Measurements from ENCODE around the gene CD44. TPM values are rescaled to one million over a fixed set of nuclear protein-coding genes. Genes with fewer than 3 reads are reported as not detected.
"Not testable (repeated sequence)": the region's sequence is repeated elsewhere in the genome, so short reads cannot be mapped to it uniquely, and the experiment has no call there.

CD44 gene
- total RNA-seq, 2 donors from 2014 or later: 385 to 504 TPM

DNA sequence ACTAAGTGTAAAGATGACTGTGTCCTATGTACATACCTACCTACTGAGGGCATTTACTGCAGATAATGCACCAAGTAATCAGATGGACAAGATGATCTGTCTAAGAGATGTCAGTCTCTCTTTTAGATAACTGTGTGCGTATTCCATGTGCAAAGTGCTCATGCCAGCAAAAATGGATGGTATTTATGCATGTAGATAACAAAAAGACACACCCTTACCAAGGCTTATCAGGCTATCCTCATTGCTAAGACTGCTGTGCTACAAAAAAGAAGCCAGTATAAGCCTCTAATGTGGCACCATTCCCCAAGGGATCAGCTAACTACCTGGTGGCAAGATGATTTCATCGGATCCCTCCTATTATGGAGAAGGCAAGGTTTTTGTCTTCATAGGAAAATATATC is 34.3 kb upstream of the CD44 start:
- H3K4me1 Mint-ChIP-seq (ENCODE audit: low read depth): peaks cover 31% of the 10 kb centered on the region
- ATAC-seq (replicated peaks in 1 of 2) (no peak), DNase-seq (no peak)
- H3K9me3 Mint-ChIP-seq: no peaks in the 10 kb centered on the region
- no peaks in the 10 kb centered on the region for H3K27me3 Mint-ChIP-seq (ENCODE audit: low read depth)
- H3K27ac Mint-ChIP-seq: no peak overlapping the region
- H3K4me3 Mint-ChIP-seq: no peak overlapping the region
- H3K36me3 Mint-ChIP-seq (ENCODE audit: insufficient read depth in 2 of 2): no peaks in the 10 kb centered on the region

DNA sequence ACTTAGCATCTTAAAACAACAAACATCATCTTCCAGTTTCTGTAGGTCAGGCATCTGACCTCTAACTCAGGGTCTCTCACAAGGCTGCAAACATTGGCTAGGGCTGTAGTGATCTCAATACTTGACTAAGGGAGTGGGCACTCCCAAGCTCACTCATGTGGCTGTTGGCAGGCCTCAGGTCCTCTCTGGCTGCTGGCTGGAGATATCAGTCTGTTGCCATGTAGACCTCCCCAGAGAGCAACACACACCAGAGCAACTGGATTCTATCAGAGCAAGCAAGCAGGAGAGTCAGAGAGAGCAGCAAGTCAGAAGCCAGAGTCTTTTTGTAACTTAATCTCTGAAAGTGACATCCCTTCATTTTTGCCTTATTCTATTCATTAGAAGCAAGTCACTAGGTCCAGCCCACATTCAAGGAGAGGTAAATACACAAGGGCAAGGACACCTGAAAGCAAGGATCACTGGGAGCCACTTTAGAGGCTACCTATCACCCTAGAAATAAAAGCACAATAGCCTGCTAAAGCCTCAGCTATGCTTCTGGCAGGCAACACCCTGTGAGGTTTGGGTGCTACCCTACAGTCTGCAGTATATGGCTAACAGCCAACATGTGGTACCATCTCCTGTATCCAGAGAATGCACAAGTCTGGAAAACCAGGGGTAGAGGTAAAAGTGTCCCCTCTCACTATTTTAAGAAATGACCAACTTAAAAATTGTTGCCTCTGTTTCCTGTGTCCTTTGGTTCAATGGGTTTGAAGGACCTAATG is 33.5 kb upstream of the CD44 start:
- Mint-ChIP-seq H3K36me3 (ENCODE audit: insufficient read depth in 2 of 2) (no peaks in the 10 kb centered on the region), H3K27ac (no peak overlapping the region), H3K4me3 (no peak overlapping the region), H3K9me3 (no peaks in the 10 kb centered on the region), H3K4me1 (ENCODE audit: low read depth) (peaks cover 33% of the 10 kb centered on the region), H3K27me3 (ENCODE audit: low read depth) (no peaks in the 10 kb centered on the region)
- ATAC-seq (replicated peaks in 1 of 2): no peak
- no peak for DNase-seq

DNA sequence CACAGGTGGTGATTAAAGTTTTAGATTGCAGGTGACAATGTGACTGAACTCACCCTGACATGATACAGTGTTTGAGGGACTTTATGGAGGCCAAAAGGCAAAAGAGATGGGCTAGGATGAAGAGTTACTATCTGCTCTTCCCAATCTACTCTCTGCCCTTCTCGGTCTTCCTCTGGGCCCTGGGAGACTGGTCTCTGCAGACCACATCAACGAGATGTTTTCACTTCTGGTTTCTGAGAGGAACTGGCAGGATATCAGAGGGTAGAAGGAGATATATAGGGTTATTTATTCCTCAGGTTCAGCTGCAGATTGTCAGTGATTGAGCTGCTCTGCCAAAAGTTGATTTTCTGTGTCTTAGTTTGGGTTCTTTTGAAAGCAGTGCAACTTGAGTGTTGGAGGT is 32.4 kb upstream of the CD44 start:
- Mint-ChIP-seq H3K9me3 (no peaks in the 10 kb centered on the region), H3K4me3 (peak overlapping the region in 1 of 2 donors; percentile 23), H3K4me1 (ENCODE audit: low read depth) (peaks cover 44% of the 10 kb centered on the region), H3K27me3 (ENCODE audit: low read depth) (no peaks in the 10 kb centered on the region), H3K36me3 (ENCODE audit: insufficient read depth in 2 of 2) (no peaks in the 10 kb centered on the region), H3K27ac (no peak overlapping the region)
- DNase-seq (no peak), ATAC-seq (replicated peaks in 1 of 2) (no peak)

DNA sequence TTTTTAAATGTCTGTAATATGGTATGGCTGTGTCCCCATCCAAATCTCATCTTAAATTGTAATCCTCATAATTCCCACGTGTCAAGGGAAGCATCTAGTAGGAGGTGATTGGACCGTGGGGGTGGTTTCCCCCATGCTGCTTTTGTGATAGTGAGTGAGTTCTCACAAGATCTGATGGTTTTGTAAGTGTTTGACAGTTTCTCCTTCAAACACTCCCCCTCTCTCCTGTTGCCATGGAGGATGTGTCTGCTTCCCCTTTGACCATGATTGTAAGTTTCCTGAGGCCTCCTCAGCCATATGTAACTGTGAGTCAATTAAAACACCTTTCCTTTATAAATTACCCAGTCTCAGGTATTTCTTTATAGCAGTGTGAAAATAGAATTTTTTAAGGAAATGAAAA is 31.1 kb upstream of the CD44 start:
- H3K9me3 Mint-ChIP-seq: no peaks in the 10 kb centered on the region
- no peak for DNase-seq
- H3K4me1 Mint-ChIP-seq (ENCODE audit: low read depth): peaks cover 52% of the 10 kb centered on the region
- no peak overlapping the region for H3K4me3 Mint-ChIP-seq
- H3K27me3 Mint-ChIP-seq (ENCODE audit: low read depth): no peaks in the 10 kb centered on the region
- H3K36me3 Mint-ChIP-seq (ENCODE audit: insufficient read depth in 2 of 2): no peaks in the 10 kb centered on the region
- ATAC-seq (replicated peaks in 1 of 2): no peak
- no peak overlapping the region for H3K27ac Mint-ChIP-seq

DNA sequence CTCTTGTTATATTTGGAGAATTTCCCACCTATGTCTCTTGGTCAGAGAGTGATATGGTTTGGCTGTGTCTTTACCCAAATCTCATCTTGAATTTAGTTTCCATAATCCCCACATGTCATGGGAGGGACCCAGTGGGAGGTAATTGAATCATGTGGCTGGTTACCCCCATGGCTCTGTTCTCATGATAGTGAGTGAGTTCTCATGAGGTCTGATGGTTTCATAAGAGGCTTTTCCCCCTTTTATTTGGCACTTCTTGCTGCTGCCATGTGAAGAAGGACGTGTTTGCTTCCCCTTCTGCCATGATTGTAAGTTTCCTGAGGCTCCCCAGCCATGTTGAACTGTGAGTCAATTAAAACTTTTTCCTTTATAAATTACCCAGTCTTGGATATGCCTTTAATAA is 30.6 kb upstream of the CD44 start:
- H3K4me3 Mint-ChIP-seq; H3K9me3 Mint-ChIP-seq; H3K36me3 Mint-ChIP-seq (ENCODE audit: insufficient read depth in 2 of 2); H3K27me3 Mint-ChIP-seq (ENCODE audit: low read depth); DNase-seq; H3K27ac Mint-ChIP-seq; ATAC-seq (replicated peaks in 1 of 2): not testable (repeated sequence)
- peaks cover 52% of the 10 kb centered on the region for H3K4me1 Mint-ChIP-seq (ENCODE audit: low read depth)

DNA sequence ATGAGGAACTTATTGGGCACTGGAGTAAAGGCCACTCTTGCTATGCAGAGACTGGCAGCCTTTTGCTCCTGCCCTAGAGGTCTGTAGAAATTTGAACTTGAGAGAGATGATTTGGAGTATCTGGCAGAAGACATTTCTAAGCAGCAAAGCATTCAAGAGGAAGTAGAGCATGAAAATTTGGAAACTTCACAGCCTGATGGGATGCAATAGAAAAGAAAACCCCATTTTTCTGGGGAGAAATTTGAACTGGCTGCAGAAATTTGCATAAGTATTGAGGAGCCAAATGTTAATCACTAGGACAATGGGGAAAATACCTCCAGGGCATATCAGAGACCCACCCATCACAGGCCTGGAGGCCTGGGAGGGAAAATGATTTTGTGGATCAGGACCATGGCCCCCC is 29.9 kb upstream of the CD44 start:
- H3K4me3 Mint-ChIP-seq: no peak overlapping the region
- H3K27ac Mint-ChIP-seq: no peak overlapping the region
- no peaks in the 10 kb centered on the region for H3K9me3 Mint-ChIP-seq
- ATAC-seq (replicated peaks in 1 of 2) (no peak), DNase-seq (no peak)
- no peaks in the 10 kb centered on the region for H3K27me3 Mint-ChIP-seq (ENCODE audit: low read depth)
- no peaks in the 10 kb centered on the region for H3K36me3 Mint-ChIP-seq (ENCODE audit: insufficient read depth in 2 of 2)
- H3K4me1 Mint-ChIP-seq (ENCODE audit: low read depth): peaks cover 52% of the 10 kb centered on the region

DNA sequence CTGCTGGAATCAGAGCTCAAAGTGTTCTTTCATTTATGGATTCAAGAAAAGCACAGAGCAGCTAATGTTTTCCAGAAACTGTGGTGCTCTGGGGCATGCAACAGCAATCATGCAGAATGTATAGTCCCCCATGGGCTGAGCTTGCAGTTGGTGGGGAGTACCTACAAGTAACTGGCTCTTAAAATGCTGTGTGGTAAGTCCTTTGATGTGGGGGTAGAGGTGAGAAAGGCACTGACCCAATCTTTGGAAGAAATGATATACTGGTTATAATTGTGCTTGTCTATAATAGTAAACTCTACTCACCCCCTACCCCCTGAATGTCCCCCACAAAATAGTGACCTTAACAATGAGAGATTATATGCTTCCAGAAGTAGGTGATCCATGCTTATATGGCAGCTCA is 29.1 kb upstream of the CD44 start:
- Mint-ChIP-seq H3K4me3 (no peak overlapping the region), H3K27me3 (ENCODE audit: low read depth) (no peaks in the 10 kb centered on the region), H3K9me3 (no peaks in the 10 kb centered on the region), H3K36me3 (ENCODE audit: insufficient read depth in 2 of 2) (no peaks in the 10 kb centered on the region), H3K4me1 (ENCODE audit: low read depth) (peaks cover 52% of the 10 kb centered on the region), H3K27ac (no peak overlapping the region)
- DNase-seq: no peak
- no peak for ATAC-seq (replicated peaks in 1 of 2)

DNA sequence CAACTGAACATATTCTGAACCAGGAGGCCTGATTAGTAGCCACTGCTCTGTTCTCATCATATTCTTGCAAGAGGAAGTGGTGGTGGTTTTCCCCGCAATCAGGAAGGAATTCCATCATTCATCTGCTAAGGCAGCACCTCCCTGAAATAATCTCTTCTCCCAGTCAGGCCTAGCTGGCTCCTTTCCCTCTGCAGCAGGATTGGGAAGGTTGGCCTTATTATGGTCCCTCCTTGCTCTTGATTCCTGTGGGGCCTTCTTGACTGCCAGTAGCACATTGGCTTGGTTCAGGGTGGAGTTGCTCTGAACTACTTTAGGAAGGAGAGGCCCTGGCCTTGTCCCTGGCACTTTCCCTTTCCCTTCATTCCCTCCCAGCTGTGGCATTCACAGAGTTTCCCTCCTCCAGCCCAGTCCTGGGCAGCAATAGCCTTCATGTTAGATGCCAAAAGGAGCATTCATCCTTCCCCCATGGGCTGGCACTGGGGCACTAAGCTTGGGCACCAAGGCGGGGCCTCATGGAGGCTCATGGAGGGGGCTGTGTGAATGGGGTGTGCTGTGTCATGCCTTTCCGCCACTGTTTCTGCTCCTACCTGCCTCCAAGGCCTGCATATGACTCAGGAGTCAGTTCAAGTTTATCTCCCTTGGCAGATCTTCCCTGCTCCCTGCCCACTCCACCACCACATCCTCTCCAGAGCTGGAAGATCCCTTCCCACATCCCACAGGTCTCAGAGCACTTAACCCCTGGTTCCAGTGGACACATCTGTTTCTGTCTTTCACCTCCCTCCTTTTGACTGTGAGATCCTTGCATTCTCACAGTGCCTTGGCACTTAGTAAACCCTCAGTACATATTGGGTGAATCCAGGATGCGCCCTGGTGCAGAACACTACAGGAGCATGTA is 27.6 kb upstream of the CD44 start:
- ATAC-seq (replicated peaks in 1 of 2) (no peak), DNase-seq (no peak)
- Mint-ChIP-seq H3K4me1 (ENCODE audit: low read depth) (peaks cover 48% of the 10 kb centered on the region), H3K27ac (no peak overlapping the region), H3K27me3 (ENCODE audit: low read depth) (no peaks in the 10 kb centered on the region), H3K4me3 (no peak overlapping the region), H3K9me3 (no peaks in the 10 kb centered on the region), H3K36me3 (ENCODE audit: insufficient read depth in 2 of 2) (no peaks in the 10 kb centered on the region)

DNA sequence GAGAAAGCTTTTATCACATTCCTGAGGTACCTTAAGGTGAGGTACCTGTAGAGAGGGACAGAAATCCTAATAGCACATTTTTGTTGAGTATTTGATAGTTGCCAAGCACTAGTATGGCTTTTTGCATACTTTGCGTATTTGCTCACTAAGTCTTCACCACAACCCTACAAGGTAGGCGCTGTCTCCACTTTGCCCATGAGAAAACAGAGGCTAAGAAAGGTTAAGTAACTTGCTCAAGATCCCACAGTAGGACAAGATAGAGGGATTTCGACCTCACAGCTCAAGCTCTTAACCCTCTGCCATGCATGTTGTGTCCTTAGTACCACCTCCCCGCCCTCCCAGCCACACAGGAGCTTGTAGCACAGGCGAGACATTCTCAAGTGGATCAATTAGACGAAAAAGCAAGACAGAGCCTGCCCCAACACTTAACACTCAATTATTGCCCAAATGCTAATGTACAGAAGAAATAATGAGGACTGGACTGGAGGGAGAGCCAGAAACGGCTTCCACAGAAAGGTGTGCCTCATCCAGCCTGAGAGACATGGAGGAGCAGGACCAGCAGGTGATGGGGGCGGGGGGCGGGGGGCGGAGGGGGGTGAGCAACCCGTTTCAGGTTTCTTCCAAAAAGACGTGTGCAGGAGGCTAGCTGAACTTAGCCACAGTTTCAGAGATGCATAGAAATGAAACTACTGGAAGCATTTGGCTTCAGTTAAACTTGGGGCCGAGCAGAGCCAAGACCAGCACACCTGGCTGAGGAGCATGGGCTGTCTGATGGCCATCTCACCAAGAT is 26.7 kb upstream of the CD44 start:
- ATAC-seq (replicated peaks in 1 of 2): no peak
- DNase-seq: no peak
- H3K36me3 Mint-ChIP-seq (ENCODE audit: insufficient read depth in 2 of 2): no peaks in the 10 kb centered on the region
- peaks cover 39% of the 10 kb centered on the region for H3K4me1 Mint-ChIP-seq (ENCODE audit: low read depth)
- no peak overlapping the region for H3K27ac Mint-ChIP-seq
- H3K27me3 Mint-ChIP-seq (ENCODE audit: low read depth): no peaks in the 10 kb centered on the region
- no peaks in the 10 kb centered on the region for H3K9me3 Mint-ChIP-seq
- no peak overlapping the region for H3K4me3 Mint-ChIP-seq

DNA sequence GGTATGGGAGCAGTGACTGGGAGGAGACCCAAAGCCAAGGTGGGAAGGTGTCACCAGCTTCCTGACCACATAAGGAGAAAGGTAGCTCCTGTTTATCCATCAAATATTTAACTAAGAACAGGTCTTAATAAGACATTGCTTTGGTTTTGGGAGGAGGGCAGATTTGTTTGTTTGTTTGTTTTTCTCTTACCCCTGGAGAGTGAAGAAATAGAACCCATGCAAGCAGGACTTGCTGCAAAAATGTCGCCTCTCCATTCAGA is 26.2 kb upstream of the CD44 start:
- ATAC-seq (replicated peaks in 1 of 2): no peak
- Mint-ChIP-seq H3K4me1 (ENCODE audit: low read depth) (peaks cover 34% of the 10 kb centered on the region), H3K27ac (no peak overlapping the region), H3K36me3 (ENCODE audit: insufficient read depth in 2 of 2) (no peaks in the 10 kb centered on the region), H3K27me3 (ENCODE audit: low read depth) (no peaks in the 10 kb centered on the region), H3K4me3 (no peak overlapping the region), H3K9me3 (no peaks in the 10 kb centered on the region)
- no peak for DNase-seq

DNA sequence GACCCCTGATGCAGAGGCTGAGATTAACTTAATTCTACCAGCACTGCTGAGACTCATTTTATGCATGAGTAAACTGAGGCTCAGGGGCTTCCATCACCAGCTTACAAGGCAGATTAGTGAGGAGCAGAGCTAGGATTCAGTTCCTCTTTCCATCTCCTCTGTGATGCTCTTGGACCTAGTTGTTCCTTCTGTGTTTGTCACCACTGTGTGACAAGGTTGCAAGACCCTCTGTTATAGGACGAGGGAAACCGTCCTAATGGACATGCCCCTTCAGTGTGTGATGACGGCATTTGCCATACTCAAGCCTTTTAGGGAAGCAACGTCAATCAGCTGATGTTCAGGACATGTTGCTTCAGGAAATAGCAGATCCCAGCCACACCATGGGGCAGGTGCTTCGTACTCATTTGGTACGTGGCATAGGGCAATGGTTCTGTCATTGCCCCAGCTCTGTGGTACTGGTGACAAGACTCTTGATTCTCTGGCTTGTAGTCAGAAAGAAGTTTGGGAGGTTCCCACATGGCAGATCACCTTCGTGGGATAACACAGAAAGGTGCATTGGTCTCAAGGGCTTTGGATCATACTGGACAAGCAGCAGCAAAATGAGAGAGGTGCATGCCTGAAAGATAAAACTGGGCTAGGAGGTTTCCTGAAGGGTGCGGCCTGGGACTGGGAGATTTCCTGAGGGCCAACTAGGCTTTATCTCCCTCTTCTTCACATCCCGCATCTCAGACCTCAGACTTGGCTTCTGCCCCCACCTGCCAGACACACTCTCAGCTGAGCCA is 23.9 kb upstream of the CD44 start:
- H3K27ac Mint-ChIP-seq: no peak overlapping the region
- no peak overlapping the region for H3K4me3 Mint-ChIP-seq
- H3K27me3 Mint-ChIP-seq (ENCODE audit: low read depth): peaks cover 11% of the 10 kb centered on the region
- H3K9me3 Mint-ChIP-seq: no peaks in the 10 kb centered on the region
- DNase-seq: no peak
- ATAC-seq (replicated peaks in 1 of 2): no peak
- H3K36me3 Mint-ChIP-seq (ENCODE audit: insufficient read depth in 2 of 2): no peaks in the 10 kb centered on the region
- H3K4me1 Mint-ChIP-seq (ENCODE audit: low read depth): peaks cover 31% of the 10 kb centered on the region

DNA sequence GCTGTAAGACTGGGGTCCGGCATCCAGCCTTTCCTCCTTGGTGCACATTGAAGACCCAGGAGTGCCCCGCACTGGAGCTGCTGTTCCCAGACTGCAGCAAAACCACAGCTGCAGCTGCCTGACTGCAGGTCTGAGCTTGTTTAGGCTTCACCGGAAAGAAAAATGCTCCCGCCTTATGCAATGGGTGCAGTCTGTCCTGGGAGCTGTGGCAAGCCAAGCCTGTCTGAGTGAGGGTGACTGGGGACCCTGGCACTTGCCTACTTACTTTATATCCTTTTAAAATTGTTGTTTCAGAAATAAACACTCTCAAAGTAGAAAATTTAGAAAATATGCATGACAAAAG is 23.3 kb upstream of the CD44 start:
- Mint-ChIP-seq H3K27ac (no peak overlapping the region), H3K27me3 (ENCODE audit: low read depth) (peaks cover 12% of the 10 kb centered on the region), H3K9me3 (no peaks in the 10 kb centered on the region), H3K36me3 (ENCODE audit: insufficient read depth in 2 of 2) (no peaks in the 10 kb centered on the region), H3K4me3 (no peak overlapping the region), H3K4me1 (ENCODE audit: low read depth) (peaks cover 28% of the 10 kb centered on the region)
- ATAC-seq (replicated peaks in 1 of 2) (no peak), DNase-seq (no peak)

DNA sequence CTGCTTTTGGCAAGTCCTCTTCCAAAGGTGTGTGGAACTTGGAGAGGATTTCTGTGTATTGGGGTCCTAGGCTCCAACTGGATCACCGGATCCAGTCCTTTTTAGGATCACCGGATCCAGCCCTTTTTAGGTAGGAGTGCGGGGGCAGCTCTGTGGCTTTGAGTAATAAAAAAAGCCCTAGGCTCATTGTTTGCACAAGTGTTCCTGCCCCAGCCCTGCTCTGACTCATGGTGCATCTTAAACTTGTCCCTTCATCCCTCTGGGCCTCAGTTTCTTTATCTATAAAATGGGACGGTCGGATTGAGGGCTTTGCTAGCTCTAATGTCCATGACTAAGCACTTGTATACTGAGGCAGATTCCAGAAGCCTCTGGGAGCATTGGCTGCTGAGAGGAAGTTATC is 22.7 kb upstream of the CD44 start:
- H3K27me3 Mint-ChIP-seq (ENCODE audit: low read depth): peaks cover 14% of the 10 kb centered on the region

More for the DNA sequence above, 22.7 kb upstream of the CD44 start:
- H3K4me3 Mint-ChIP-seq: no peak overlapping the region
- H3K27ac Mint-ChIP-seq: no peak overlapping the region
- H3K36me3 Mint-ChIP-seq (ENCODE audit: insufficient read depth in 2 of 2): no peaks in the 10 kb centered on the region
- H3K4me1 Mint-ChIP-seq (ENCODE audit: low read depth): peaks cover 24% of the 10 kb centered on the region
- no peak for ATAC-seq (replicated peaks in 1 of 2)
- no peaks in the 10 kb centered on the region for H3K9me3 Mint-ChIP-seq
- DNase-seq: no peak

All from activated T-cell treated with anti-CD3 and anti-CD28 coated beads, Interleukin-2, amount 50 U/mL, for 72 hours (primary cell).